Measurements from ENCODE around the gene CCDC144A. TPM values are rescaled to one million over a fixed set of nuclear protein-coding genes. Genes with fewer than 3 reads are reported as not detected.
"Not testable (repeated sequence)": the region's sequence is repeated elsewhere in the genome, so short reads cannot be mapped to it uniquely, and the experiment has no call there.

CCDC144A gene
- total RNA-seq, 1 donor from 2014 or later: 1.2 TPM

- Mint-ChIP-seq H3K4me3 (ENCODE audit: low read depth) (no peak overlapping the region), H3K4me1 (ENCODE audit: low read depth) (no peaks in the 10 kb centered on the region), H3K27ac (no peak overlapping the region), H3K36me3 (ENCODE audit: insufficient read depth) (no peaks in the 10 kb centered on the region), H3K9me3 (ENCODE audit: low read depth) (no peaks in the 10 kb centered on the region), H3K27me3 (peaks cover 32% of the 10 kb centered on the region)
- no peak for TF ChIP-seq CTCF (IDR thresholded peaks at IDR 0.05; ENCODE audit: unreplicated experiment)
- DNase-seq (ENCODE audit: low spot score, unreplicated experiment): no peak
Measured at GRCh38 chr17:16820161-16820877, 130.3 kb downstream of the CCDC144A start.

DNA sequence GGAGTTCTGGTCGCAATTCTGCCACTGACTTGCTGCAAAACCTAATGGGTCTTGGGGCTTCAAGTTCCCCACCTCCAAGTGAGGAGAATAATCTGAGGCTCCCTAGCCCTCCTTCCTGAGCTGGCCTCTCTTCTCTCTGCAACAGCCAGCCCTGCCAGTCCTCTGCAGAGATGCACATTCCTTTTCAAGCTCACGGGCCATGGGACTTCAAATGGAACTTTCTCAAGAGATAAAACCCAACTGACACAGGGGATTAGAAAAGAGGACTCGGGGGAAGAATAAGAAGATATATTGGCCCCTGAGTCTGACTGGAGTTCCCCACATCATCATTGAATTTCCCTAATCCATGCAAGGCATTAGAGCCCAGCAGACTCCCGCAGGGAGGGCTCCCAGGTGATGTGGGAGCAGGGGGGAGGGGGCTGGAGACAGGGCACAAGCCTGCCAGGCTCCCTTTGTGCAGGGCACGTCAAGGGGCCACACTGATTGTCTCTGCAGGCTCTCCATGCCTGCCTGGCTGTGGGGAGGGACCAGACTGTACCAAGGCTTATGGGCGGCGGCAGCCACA is 131.0 kb downstream of the CCDC144A start:
- DNase-seq (ENCODE audit: low spot score, unreplicated experiment): no peak
- Mint-ChIP-seq H3K9me3 (ENCODE audit: low read depth) (no peaks in the 10 kb centered on the region), H3K36me3 (ENCODE audit: insufficient read depth) (no peaks in the 10 kb centered on the region), H3K27ac (no peak overlapping the region), H3K4me1 (ENCODE audit: low read depth) (no peaks in the 10 kb centered on the region), H3K4me3 (ENCODE audit: low read depth) (no peak overlapping the region), H3K27me3 (peaks cover 32% of the 10 kb centered on the region)
- TF ChIP-seq CTCF (IDR thresholded peaks at IDR 0.05; ENCODE audit: unreplicated experiment): no peak

- not testable (repeated sequence) for H3K27ac Mint-ChIP-seq; H3K4me3 Mint-ChIP-seq (ENCODE audit: low read depth); DNase-seq (ENCODE audit: low spot score, unreplicated experiment); H3K9me3 Mint-ChIP-seq (ENCODE audit: low read depth); H3K36me3 Mint-ChIP-seq (ENCODE audit: insufficient read depth); H3K4me1 Mint-ChIP-seq (ENCODE audit: low read depth)
- peaks cover 30% of the 10 kb centered on the region for H3K27me3 Mint-ChIP-seq
Measured at GRCh38 chr17:16822133-16822532, 132.1 kb downstream of the CCDC144A start.

DNA sequence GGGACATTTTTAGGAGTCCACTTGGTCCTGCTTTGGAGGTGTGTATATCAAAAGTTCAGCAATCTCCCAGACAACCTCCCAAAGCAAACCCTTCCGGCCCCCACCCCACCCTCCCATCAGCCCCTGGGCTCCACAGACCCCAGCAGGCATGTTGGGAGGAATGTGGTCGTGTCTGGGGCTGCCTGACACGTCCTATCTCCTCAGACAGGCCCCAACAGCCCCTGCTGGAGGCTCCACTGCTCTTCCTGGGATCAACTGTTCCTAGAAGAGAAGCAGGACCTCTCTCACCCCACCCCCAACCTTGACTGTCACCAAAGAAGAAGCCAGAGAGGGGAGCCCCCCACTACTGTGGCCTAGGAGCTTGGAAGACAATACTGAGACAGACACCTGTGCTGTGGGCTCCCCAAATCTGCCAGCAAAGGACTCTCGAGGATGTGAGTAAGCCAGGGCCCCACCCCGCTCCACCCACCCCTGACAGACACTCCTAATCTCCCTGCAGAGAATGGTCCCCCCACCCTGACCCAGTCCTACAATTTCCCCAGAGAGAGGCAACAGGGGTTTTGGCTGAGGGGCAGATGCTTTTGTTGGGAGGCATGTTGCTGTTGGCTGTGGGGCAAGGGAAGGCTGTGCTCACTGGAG is 133.8 kb downstream of the CCDC144A start:
- not testable (repeated sequence) for H3K9me3 Mint-ChIP-seq (ENCODE audit: low read depth); H3K27ac Mint-ChIP-seq; H3K4me3 Mint-ChIP-seq (ENCODE audit: low read depth); H3K4me1 Mint-ChIP-seq (ENCODE audit: low read depth); H3K36me3 Mint-ChIP-seq (ENCODE audit: insufficient read depth); DNase-seq (ENCODE audit: low spot score, unreplicated experiment)
- H3K27me3 Mint-ChIP-seq: peaks cover 13% of the 10 kb centered on the region

Other genes starting within 250 kb of the CCDC144A start
- 8.5 and 9.7 TPM in 2 replicates for gene LRRC75A, start 198.0 kb upstream of the CCDC144A start, total RNA-seq
- gene ZNF287, start 121.0 kb upstream of the CCDC144A start, total RNA-seq: 11.6 TPM in 2 replicates
- gene ZNF624, start 36.4 kb upstream of the CCDC144A start, total RNA-seq: 9.0 and 11.2 TPM in 2 replicates